ENCODE data around the gene FBXO34. TPM values are rescaled to one million over a fixed set of nuclear protein-coding genes. Genes with fewer than 3 reads are reported as not detected.

Gene FBXO34
- total and polyA plus RNA-seq, 9 of the 15 experiments (the other 6 are each of a cell fraction or from before 2014, with no cell fraction given): 6.3 to 24.9 (median 16.2) TPM

GRCh38 chr14:55313480-55313879 is 42.3 kb downstream of the FBXO34 start:
- ATAC-seq (no peak), DNase-seq (ENCODE audit: extremely low read depth in 1 of 4, low spot score in 3 of 4) (no peak), FAIRE-seq (no peak)
- H3K27me3 ChIP-seq (ENCODE audit: control insufficient read depth in 2 of 2, insufficient read depth in 2 of 2, low read length in 2 of 2): no peaks in the 10 kb centered on the region
- H3K79me2 ChIP-seq (ENCODE audit: control insufficient read depth, insufficient read depth, low read length): peaks cover 23% of the 10 kb centered on the region
- H3K4me3 ChIP-seq: no peak overlapping the region
- no peaks in the 10 kb centered on the region for H4K20me1 ChIP-seq (replicated peaks; ENCODE audit: control insufficient read depth, insufficient read depth, low read length)
- no TSS peak for BruUV-seq (replicated peaks)
- ChIA-PET POLR2A (no interaction called here), CTCF (ENCODE audit: low intra/inter-chr PET ratio) (no interaction called here)
- no peaks in the 10 kb centered on the region for H3K4me1 ChIP-seq (replicated peaks in 1 of 2; ENCODE audit: control insufficient read depth in 2 of 2, insufficient read depth in 2 of 2, low read length in 2 of 2)
- no peak overlapping the region for H2AFZ ChIP-seq (ENCODE audit: low read depth, low read length)
- peaks cover 7% of the 10 kb centered on the region for H3K9me3 ChIP-seq (replicated peaks; ENCODE audit: control insufficient read depth, insufficient read depth, low read depth, low read length)
- WGBS (ENCODE audit: insufficient coverage, low coverage, missing lambda C conversion rate): 94% methylated on average over 4 of the region's 5 CpGs
- TF ChIP-seq EP300 (IDR thresholded peaks at IDR 0.05; ENCODE audit: low read length) (no peak), STAG1 (CRISPR knock-in tag; IDR thresholded peaks at IDR 0.05; ENCODE audit: borderline replicate concordance) (no peak), ARHGAP35 (IDR thresholded peaks at IDR 0.05; ENCODE audit: partially characterized antibody) (no peak), ZNF830 (CRISPR knock-in tag; IDR thresholded peaks at IDR 0.05) (no peak), HDAC6 (IDR thresholded peaks at IDR 0.05; ENCODE audit: low read depth, low read length) (no peak), PRPF4 (IDR thresholded peaks at IDR 0.05; ENCODE audit: insufficient read depth, low read depth, low read length, poor library complexity, severe bottlenecking) (no peak), ZNF282 (CRISPR knock-in tag; IDR thresholded peaks at IDR 0.05) (no peak), ZMIZ1 (IDR thresholded peaks at IDR 0.05; ENCODE audit: low read depth in 2 of 2, low read length in 2 of 2) (no peak)
- no peak overlapping the region for H3K27ac ChIP-seq (ENCODE audit: extremely low read depth, low read depth, low read length)
- H3K9ac ChIP-seq (ENCODE audit: insufficient read depth in 1 of 2, low read depth in 2 of 2, low read length in 2 of 2): no peak overlapping the region
- intact Hi-C loops (cut with micrococcal nuclease): no loop called here
- H3K4me2 ChIP-seq (ENCODE audit: insufficient read depth, low read length): no peak overlapping the region
- peaks cover 24% of the 10 kb centered on the region; the same call in 2 of the 3 replicates for H3K36me3 ChIP-seq (ENCODE audit: control insufficient read depth, insufficient read depth, low read length)
- in situ Hi-C loops (cut with MboI): no loop called here
- H3K9me1 ChIP-seq (ENCODE audit: control insufficient read depth, insufficient read depth, low read length): no peaks in the 10 kb centered on the region
